Stomach (tissue), 9 donors: Measurements from ENCODE around the gene DYNC2I2. TPM values are rescaled to one million over a fixed set of nuclear protein-coding genes. Genes with fewer than 3 reads are reported as not detected.

ENCODE experiments used
- DNase-seq, 2 donors: peaks; one replicate each; pipeline versions ENCODE4 v3.0.0 to v3.0.0-alpha.2; 2013 to 2019
- H3K27ac ChIP-seq, 5 donors: fragments of 200-600 bp in 4 of 5; sonication (generic) in 4 of 5; one replicate each; pipeline ENCODE4 v1.5.1; 2013 to 2019; ENCODE audit warnings: mild to moderate bottlenecking in 1 of 5, moderate library complexity in 1 of 5
- H3K27me3 ChIP-seq, 3 donors: fragments of 200-600 bp; sonication (generic); one replicate each; pipeline ENCODE4 v1.5.1; 2017 to 2019; ENCODE audit warnings: mixed run types in 1 of 3
- H3K36me3 ChIP-seq, 4 donors: fragments of 200-600 bp; sonication (generic); 1 replicate in 3 of 4; 2 replicates in 1 of 4; pipeline ENCODE4 v1.5.1; 2016 to 2019
- H3K4me1 ChIP-seq, 4 donors: fragments of 200-600 bp; sonication (generic); one replicate each; pipeline ENCODE4 v1.5.1; 2016 to 2019
- H3K4me3 ChIP-seq, 4 donors: fragments of 200-600 bp; sonication (generic) in 3 of 4; one replicate each; pipeline ENCODE4 v1.5.1; 2016 to 2019; ENCODE audit warnings: mild to moderate bottlenecking in 1 of 4
- H3K9me3 ChIP-seq, 4 donors: fragments of 200-600 bp; sonication (generic); one replicate each; pipeline ENCODE4 v1.5.1; 2016 to 2019
- EP300 ChIP-seq: sonication (generic); formaldehyde crosslinking; IDR thresholded peaks from one replicate; pipeline ENCODE4 v1.6.1; 2017; ENCODE audit warnings: antibody characterized with exemption
- POLR2A ChIP-seq, 4 donors: fragments of 450-650 bp; IDR thresholded peaks; one replicate each; pipeline ENCODE4 v1.6.1; 2016; ENCODE audit warnings: antibody characterized with exemption in 4 of 4, control low read depth in 2 of 4, mild to moderate bottlenecking in 1 of 4, moderate library complexity in 1 of 4
- POLR2AphosphoS5 ChIP-seq, 3 donors: sonication (generic); formaldehyde crosslinking; IDR thresholded peaks; one replicate each; pipeline ENCODE4 v1.6.1; 2016; ENCODE audit warnings: antibody characterized with exemption in 3 of 3
- whole genome bisulfite sequencing, 5 donors: extraction: QIAGEN DNeasy Blood & Tissue Kit in 3 of 5; methylation state at CpG; one replicate each; pipeline versions ENCODE4 v1.1.5 to v1.1.7; 2013 to 2018; 5-methylcytosine and 5-hydroxymethylcytosine counted together
- intact Hi-C: fragments of 100-400 bp; cut with DNase I; formaldehyde crosslinking; loops from one replicate; pipeline ENCODE4 v1.15.1; 2023; ENCODE audit warnings: low total_unique reads
- polyA plus RNA-seq, 3 donors: library from polyadenylated mRNA; stranded (reverse); fragments of 200-250 nt; gene quantifications; one replicate each; pipeline ENCODE4 v1.2.3, GENCODE V29; 2013
- total RNA-seq, 5 donors: library from RNA; depleted of rRNA; stranded (reverse); fragments of >200 nt; gene quantifications; one replicate each; pipeline versions ENCODE4 v1.1.0 to v1.2.3, GENCODE V29; 2014 to 2016
- TF ChIP-seq, protein P1 (sequence below), 7 experiments: fragments of 450-650 bp in 4 of 7; fragments of 200-600 bp in 3 of 7; sonication (generic) in 3 of 7; IDR thresholded peaks; one replicate each; pipeline ENCODE4 v1.5.1; 2016 to 2019; ENCODE audit warnings: antibody characterized with exemption in 7 of 7, control low read depth in 2 of 7, mild to moderate bottlenecking in 1 of 7
- donor health status: healthy with polysubstance abuse.
- donor health status: Bipolar disorder and iron deficiency.
- donor health status: healthy.

Gene DYNC2I2
- total and polyA plus RNA-seq, 8 donors: 2.9 to 125 (median 53.3) TPM

- TF ChIP-seq EP300 (no peak), POLR2A (IDR thresholded peaks at IDR 0.05) (no peak), POLR2AphosphoS5 (IDR thresholded peaks at IDR 0.05) (no peak)
- TF ChIP-seq, protein P1, sequence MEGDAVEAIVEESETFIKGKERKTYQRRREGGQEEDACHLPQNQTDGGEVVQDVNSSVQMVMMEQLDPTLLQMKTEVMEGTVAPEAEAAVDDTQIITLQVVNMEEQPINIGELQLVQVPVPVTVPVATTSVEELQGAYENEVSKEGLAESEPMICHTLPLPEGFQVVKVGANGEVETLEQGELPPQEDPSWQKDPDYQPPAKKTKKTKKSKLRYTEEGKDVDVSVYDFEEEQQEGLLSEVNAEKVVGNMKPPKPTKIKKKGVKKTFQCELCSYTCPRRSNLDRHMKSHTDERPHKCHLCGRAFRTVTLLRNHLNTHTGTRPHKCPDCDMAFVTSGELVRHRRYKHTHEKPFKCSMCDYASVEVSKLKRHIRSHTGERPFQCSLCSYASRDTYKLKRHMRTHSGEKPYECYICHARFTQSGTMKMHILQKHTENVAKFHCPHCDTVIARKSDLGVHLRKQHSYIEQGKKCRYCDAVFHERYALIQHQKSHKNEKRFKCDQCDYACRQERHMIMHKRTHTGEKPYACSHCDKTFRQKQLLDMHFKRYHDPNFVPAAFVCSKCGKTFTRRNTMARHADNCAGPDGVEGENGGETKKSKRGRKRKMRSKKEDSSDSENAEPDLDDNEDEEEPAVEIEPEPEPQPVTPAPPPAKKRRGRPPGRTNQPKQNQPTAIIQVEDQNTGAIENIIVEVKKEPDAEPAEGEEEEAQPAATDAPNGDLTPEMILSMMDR (IDR thresholded peaks at IDR 0.05): no peak
- Histone ChIP-seq H3K27ac (no peak overlapping the region), H3K9me3 (no peaks in the 10 kb centered on the region), H3K36me3 (peaks cover 62 to 77% (median 73%) of the 10 kb centered on the region in 4 donors), H3K4me1 (peaks cover 24 to 45% (median 28%) of the 10 kb centered on the region in 4 donors), H3K4me3 (no peak overlapping the region), H3K27me3 (no peaks in the 10 kb centered on the region)
- no peak for DNase-seq
- intact Hi-C loops: no loop called here
- 90 to 94% (median 93%) methylated on average over 11 to 14 of the region's 14 CpGs for WGBS, 5 donors
Observed at GRCh38 chr9:128632486-128632885, 24.2 kb downstream of the DYNC2I2 start.

DNA sequence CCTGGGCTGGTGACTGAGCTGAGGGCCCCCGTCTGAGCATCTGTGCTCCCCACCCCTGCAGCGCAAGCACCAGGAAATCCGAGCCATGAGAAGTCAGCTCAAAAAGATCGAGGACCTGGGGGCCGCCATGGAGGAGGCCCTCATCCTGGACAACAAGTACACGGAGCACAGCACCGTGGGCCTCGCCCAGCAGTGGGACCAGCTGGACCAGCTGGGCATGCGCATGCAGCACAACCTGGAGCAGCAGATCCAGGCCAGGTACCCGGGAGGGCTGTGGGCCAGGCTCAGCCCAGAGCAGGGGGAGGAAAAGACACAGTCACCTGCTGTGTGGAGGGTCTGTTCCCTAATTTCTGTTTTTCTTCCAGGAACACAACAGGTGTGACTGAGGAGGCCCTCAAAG lies 24.6 kb downstream of the DYNC2I2 start:
- WGBS, 5 donors: 82 to 90% (median 87%) methylated on average over 7 to 10 of the region's 10 CpGs
- DNase-seq: no peak
- TF ChIP-seq EP300: no peak
- TF ChIP-seq POLR2A (IDR thresholded peaks at IDR 0.05): no peak
- TF ChIP-seq, protein P1 (IDR thresholded peaks at IDR 0.05): no peak
- no peak for TF ChIP-seq POLR2AphosphoS5 (IDR thresholded peaks at IDR 0.05)
- Histone ChIP-seq H3K4me3 (no peak overlapping the region), H3K4me1 (peaks cover 24 to 45% (median 28%) of the 10 kb centered on the region in 4 donors), H3K27me3 (no peaks in the 10 kb centered on the region), H3K27ac (no peak overlapping the region), H3K9me3 (no peaks in the 10 kb centered on the region), H3K36me3 (peaks cover 66 to 79% (median 76%) of the 10 kb centered on the region in 4 donors)
- intact Hi-C loops: no loop called here

DNA sequence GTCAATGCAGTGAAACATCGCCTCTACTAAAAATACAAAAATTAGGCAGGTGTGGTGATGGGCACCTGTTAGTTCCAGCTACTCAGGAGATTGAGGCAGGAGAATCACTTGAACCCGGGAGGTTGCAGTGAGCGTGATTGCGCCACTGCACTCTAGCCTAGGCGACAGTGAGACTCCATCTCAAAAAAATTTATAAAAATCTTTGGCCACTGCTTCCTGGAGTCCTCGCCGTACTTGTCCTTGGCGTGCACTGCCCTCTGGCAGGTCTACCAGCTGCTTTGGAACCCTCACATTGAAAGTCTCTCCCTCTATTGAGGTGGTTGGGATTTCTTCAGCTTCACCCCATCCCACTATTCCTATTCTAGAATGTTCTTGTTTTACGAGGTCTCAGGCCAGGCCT lies 25.0 kb downstream of the DYNC2I2 start:
- Histone ChIP-seq H3K4me1 (peaks cover 24 to 41% (median 28%) of the 10 kb centered on the region in 4 donors), H3K27me3 (no peaks in the 10 kb centered on the region), H3K9me3 (no peaks in the 10 kb centered on the region), H3K4me3 (no peak overlapping the region), H3K27ac (no peak overlapping the region), H3K36me3 (peaks cover 71 to 82% (median 79%) of the 10 kb centered on the region in 4 donors)
- no peak for DNase-seq
- 95 to 96% (median 95%) methylated on average over 9 of the region's 9 CpGs for WGBS, 5 donors
- TF ChIP-seq POLR2A (IDR thresholded peaks at IDR 0.05) (no peak), EP300 (no peak), POLR2AphosphoS5 (IDR thresholded peaks at IDR 0.05) (no peak)
- TF ChIP-seq, protein P1 (IDR thresholded peaks at IDR 0.05): no peak
- intact Hi-C loops: no loop called here

- no peak for DNase-seq
- WGBS, 5 donors: 60 to 74% (median 70%) methylated on average over 7 to 9 of the region's 9 CpGs
- Histone ChIP-seq H3K27ac (no peak overlapping the region), H3K27me3 (no peaks in the 10 kb centered on the region), H3K4me3 (no peak overlapping the region), H3K9me3 (no peaks in the 10 kb centered on the region), H3K4me1 (peaks cover 8 to 24% (median 12%) of the 10 kb centered on the region in 4 donors), H3K36me3 (peaks cover 87 to 98% (median 95%) of the 10 kb centered on the region in 4 donors)
- intact Hi-C loops: no loop called here
- no peak for TF ChIP-seq EP300
- no peak for TF ChIP-seq POLR2A (IDR thresholded peaks at IDR 0.05)
- TF ChIP-seq, protein P1 (IDR thresholded peaks at IDR 0.05): no peak
- no peak for TF ChIP-seq POLR2AphosphoS5 (IDR thresholded peaks at IDR 0.05)
Observed at GRCh38 chr9:128629852-128630545, 26.6 kb downstream of the DYNC2I2 start.
